Lower leg skin (tissue), 4 donors: ENCODE measurements around the gene PLA2G4E. TPM values are rescaled to one million over a fixed set of nuclear protein-coding genes. Genes with fewer than 3 reads are reported as not detected.

Source experiments
- DNase-seq, 2 donors: peaks; one replicate each; pipeline ENCODE4 v3.0.0-alpha.2; 2019; ENCODE audit warnings: low spot score in 2 of 2
- H3K4me3 ChIP-seq: fragments of 200-600 bp; sonication (generic); 2 replicates; pipeline ENCODE4 v1.5.1; 2017; ENCODE audit warnings: mild to moderate bottlenecking, low read depth; ENCODE audit not compliant: poor library complexity, severe bottlenecking
- POLR2A ChIP-seq, 2 donors: fragments of 450-650 bp; IDR thresholded peaks; one replicate each; pipeline ENCODE4 v1.6.1; 2016 to 2017; ENCODE audit warnings: antibody characterized with exemption in 2 of 2, mild to moderate bottlenecking in 1 of 2, moderate library complexity in 1 of 2
- WGBS, 2 donors: methylation state at CpG; one replicate each; pipeline ENCODE4 v1.1.5; 2018; 5-methylcytosine and 5-hydroxymethylcytosine counted together
- intact Hi-C: fragments of 100-400 bp; cut with DNase I; formaldehyde crosslinking; loops from one replicate; pipeline ENCODE4 v1.15.0; 2023; ENCODE audit warnings: low total_unique reads
- total RNA-seq, 4 donors: library from RNA; depleted of rRNA; stranded (reverse); fragments of >200 nt; gene quantifications; one replicate each; pipeline ENCODE4 v1.1.0, GENCODE V29; 2016
- TF ChIP-seq, protein P1 (sequence below), 3 donors: fragments of 450-650 bp; IDR thresholded peaks; one replicate each; pipeline ENCODE4 v1.5.1; 2016; ENCODE audit warnings: antibody characterized with exemption in 3 of 3, mild to moderate bottlenecking in 3 of 3, moderate library complexity in 2 of 3

The PLA2G4E gene
- total RNA-seq, 4 donors from 2014 or later = 49.8 to 67.2 (median 51.5) TPM

DNA sequence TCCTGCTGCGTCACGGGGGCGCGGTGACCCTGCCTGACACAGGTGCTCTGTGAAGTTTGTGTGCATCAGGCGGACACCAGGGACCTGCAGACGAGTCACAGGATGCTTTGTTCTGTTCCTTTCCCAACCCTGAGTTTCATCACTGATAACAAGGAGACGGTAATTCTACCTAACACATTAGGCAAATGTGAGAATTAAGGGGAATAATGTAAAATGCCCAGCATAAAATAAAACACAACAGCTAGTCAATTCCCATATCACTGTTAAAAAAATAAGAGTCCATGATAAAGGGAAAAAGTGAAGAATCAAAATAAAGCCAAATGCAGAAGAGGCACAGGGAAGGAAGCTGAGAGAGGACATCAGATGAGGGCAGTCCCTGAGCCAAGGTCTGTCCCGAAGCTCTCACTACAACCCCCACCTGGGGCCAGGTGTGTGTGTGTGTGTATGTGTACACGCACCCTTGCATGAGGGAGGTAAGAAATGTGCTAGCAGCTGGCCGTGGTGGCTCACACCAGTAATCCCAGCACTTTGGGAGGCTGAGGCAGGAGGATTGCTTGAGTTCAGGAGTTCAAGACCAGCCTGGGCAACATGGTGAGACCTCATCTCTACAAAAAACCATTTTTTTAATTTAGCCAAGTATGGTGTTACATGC lies 46.0 kb upstream of the PLA2G4E start:
- intact Hi-C loops = no loop called here
- DNase-seq = peak in 1 of 2 donors; percentile 78
- WGBS, 2 donors = 39% methylated on average over 10 of the region's 10 CpGs
- TF ChIP-seq, protein P1, sequence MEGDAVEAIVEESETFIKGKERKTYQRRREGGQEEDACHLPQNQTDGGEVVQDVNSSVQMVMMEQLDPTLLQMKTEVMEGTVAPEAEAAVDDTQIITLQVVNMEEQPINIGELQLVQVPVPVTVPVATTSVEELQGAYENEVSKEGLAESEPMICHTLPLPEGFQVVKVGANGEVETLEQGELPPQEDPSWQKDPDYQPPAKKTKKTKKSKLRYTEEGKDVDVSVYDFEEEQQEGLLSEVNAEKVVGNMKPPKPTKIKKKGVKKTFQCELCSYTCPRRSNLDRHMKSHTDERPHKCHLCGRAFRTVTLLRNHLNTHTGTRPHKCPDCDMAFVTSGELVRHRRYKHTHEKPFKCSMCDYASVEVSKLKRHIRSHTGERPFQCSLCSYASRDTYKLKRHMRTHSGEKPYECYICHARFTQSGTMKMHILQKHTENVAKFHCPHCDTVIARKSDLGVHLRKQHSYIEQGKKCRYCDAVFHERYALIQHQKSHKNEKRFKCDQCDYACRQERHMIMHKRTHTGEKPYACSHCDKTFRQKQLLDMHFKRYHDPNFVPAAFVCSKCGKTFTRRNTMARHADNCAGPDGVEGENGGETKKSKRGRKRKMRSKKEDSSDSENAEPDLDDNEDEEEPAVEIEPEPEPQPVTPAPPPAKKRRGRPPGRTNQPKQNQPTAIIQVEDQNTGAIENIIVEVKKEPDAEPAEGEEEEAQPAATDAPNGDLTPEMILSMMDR (IDR thresholded peaks at IDR 0.05) = no peak
- no peak for TF ChIP-seq POLR2A (IDR thresholded peaks at IDR 0.05)
- no peak overlapping the region for H3K4me3 ChIP-seq

DNA sequence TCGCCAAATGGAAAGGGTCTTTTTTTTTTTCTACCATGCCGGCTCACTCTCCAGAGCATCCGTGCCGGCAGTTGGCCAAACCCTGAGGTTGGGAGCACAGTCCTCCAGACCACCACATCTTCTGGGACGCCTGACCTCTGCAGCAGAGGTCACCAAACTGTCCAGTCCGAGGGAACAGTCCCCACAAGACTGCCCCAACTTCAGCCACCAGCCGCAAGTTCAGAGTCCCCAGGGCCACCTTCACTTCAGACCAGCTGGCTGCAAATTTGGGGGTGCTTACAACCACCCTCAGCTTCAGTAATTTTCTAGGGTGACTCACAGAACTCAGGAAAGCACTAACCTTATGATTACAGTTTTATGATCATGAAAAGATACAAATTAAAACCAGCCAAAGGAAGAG lies 44.6 kb upstream of the PLA2G4E start:
- no peak for DNase-seq
- 50 to 66% methylated on average over 7 of the region's 7 CpGs for WGBS, 2 donors
- TF ChIP-seq, protein P1 (IDR thresholded peaks at IDR 0.05) = no peak
- no peak for TF ChIP-seq POLR2A (IDR thresholded peaks at IDR 0.05)
- intact Hi-C loops = loop anchor here (2.0 kb wide), 1 partner anchor 69 kb away; no protein-coding TSS in a partner anchor
- H3K4me3 ChIP-seq = no peak overlapping the region

DNA sequence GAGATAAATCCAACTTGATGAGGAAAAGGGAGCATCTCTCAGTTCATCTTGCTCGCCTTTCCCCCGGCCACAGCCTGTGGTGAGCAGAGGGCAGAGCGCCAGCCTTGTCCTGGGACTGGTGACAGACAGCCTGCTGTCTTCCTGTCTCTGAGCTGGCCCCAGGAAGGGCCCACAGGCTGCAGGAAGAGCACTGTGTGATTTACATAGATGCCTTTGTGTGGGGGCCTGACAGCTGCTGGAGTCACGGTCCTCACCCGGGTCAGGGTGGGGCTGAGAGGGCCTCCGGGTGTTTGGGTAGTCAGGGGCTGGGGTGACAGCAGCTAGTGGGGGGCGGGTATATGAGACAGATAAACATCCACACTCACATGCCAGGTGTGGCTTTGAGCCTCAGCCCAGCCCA lies 44.2 kb upstream of the PLA2G4E start:
- peak in 1 of 2 donors; percentile 86 for DNase-seq
- intact Hi-C loops = loop anchor here (2.0 kb wide), 1 partner anchor 70 kb away; no protein-coding TSS in a partner anchor
- no peak for TF ChIP-seq POLR2A (IDR thresholded peaks at IDR 0.05)
- TF ChIP-seq, protein P1 (IDR thresholded peaks at IDR 0.05) = no peak
- 39 to 47% methylated on average over 6 to 7 of the region's 7 CpGs for WGBS, 2 donors
- H3K4me3 ChIP-seq = no peak overlapping the region

DNA sequence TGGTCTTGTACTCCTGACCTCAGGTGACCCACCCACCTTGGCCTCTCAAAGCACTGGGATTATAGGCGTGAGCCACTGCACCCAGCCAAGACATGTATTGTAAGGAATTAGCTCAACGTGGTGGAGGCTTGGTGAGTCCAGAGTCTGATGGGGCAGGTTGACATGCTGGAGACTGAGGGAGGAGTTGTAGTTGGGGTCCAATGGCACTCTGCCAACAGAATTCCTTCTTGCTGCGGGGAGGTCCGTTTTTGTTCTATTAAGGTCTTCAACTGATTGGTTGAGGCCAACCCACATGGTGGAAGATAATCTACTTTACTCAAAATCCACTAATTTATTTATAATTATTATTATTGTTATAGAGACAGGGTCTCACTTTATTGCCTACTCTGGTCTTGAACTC lies 43.4 kb upstream of the PLA2G4E start:
- peak in 1 of 2 donors; percentile 70 for DNase-seq
- WGBS, 2 donors = 55 to 79% methylated on average over 4 of the region's 4 CpGs
- TF ChIP-seq, protein P1 (IDR thresholded peaks at IDR 0.05) = no peak
- TF ChIP-seq POLR2A (IDR thresholded peaks at IDR 0.05) = no peak
- intact Hi-C loops = loop anchor here (2.0 kb wide), 1 partner anchor 71 kb away; no protein-coding TSS in a partner anchor
- no peak overlapping the region for H3K4me3 ChIP-seq

DNA sequence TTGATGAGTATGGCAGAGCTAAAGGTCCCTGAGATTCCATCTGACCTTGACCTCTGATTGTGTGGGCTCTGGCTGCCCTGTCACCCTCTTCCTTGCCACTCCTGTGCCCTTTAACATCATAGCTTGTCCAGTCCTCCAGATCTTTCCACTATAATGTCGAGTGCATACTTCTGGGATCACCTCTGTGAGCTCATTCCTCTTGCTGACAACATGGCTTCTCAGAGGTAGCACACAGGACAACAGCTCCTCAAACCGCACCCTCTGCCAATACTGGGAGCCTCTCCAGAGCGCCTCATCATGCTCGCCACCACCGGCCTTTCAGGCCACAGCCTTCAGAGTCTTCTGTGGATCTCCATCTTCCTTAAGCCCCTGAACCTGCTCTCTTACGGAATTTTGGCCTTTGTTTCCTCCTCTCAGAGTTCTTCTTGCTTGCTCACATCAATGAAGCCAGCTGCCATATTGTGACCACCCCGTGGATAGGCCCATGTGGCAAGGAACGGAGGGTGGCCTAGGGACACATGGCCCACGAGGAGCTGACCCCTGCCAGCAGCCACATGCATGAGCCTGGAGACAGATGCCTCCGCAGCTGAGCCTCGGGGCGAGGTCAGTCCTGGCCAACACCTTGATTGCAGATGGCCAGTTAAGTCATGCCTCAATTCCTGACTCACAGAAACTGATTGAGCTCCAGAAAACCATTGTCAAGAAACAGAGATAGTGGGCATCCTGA lies 42.4 kb upstream of the PLA2G4E start:
- WGBS, 2 donors = 85 to 88% methylated on average over 12 of the region's 12 CpGs
- intact Hi-C loops = no loop called here
- H3K4me3 ChIP-seq = no peak overlapping the region
- peak in 1 of 2 donors; percentile 83 for DNase-seq
- no peak for TF ChIP-seq POLR2A (IDR thresholded peaks at IDR 0.05)
- TF ChIP-seq, protein P1 (IDR thresholded peaks at IDR 0.05) = no peak
